CD4-positive, alpha-beta T cell treated with Interleukin-4 for 1 hour (primary cell): ENCODE measurements around the gene ATOX1.
"Not testable (repeated sequence)": the region's sequence is repeated elsewhere in the genome, so short reads cannot be mapped to it uniquely, and the experiment has no call there.

ENCODE experiments used
- DNase-seq, 2 donors: peaks; one replicate each; pipeline ENCODE4 v3.0.0-alpha.2; 2020 to 2022

ATOX1 gene

GRCh38 chr5:151733358-151734063 is 24.9 kb downstream of the ATOX1 start:
- DNase-seq = no peak

- no peak for DNase-seq
These were observed 28.1 kb downstream of the ATOX1 start for GRCh38 chr5:151730381-151730780.

GRCh38 chr5:151729597-151729996 is 28.8 kb downstream of the ATOX1 start:
- DNase-seq = not testable (repeated sequence)

- DNase-seq = no peak
These were observed 34.1 kb downstream of the ATOX1 start for GRCh38 chr5:151724360-151724759.

- no peak for DNase-seq
These were observed 35.9 kb downstream of the ATOX1 start for GRCh38 chr5:151722546-151722945.

- DNase-seq = no peak
These were observed 36.5 kb downstream of the ATOX1 start for GRCh38 chr5:151721812-151722391.

GRCh38 chr5:151721087-151721646 is 37.3 kb downstream of the ATOX1 start:
- no peak for DNase-seq

GRCh38 chr5:151720215-151720614 is 38.2 kb downstream of the ATOX1 start:
- no peak for DNase-seq

GRCh38 chr5:151719228-151720000 is 39.0 kb downstream of the ATOX1 start:
- no peak for DNase-seq

GRCh38 chr5:151718646-151719045 is 39.8 kb downstream of the ATOX1 start:
- DNase-seq = no peak

- DNase-seq = no peak
These were observed 40.3 kb downstream of the ATOX1 start for GRCh38 chr5:151718153-151718552.

GRCh38 chr5:151717416-151717815 is 41.0 kb downstream of the ATOX1 start:
- no peak for DNase-seq

GRCh38 chr5:151709109-151709735 is 49.2 kb downstream of the ATOX1 start:
- no peak for DNase-seq

GRCh38 chr5:151708126-151708525 is 50.3 kb downstream of the ATOX1 start:
- no peak for DNase-seq

GRCh38 chr5:151707567-151707966 is 50.9 kb downstream of the ATOX1 start:
- no peak for DNase-seq

GRCh38 chr5:151706906-151707305 is 51.5 kb downstream of the ATOX1 start:
- no peak for DNase-seq

- no peak for DNase-seq
These were observed 54.7 kb downstream of the ATOX1 start for GRCh38 chr5:151703780-151704179.

GRCh38 chr5:151703227-151703626 is 55.2 kb downstream of the ATOX1 start:
- no peak for DNase-seq

GRCh38 chr5:151700820-151701219 is 57.6 kb downstream of the ATOX1 start:
- DNase-seq = no peak

- no peak for DNase-seq
These were observed 58.1 kb downstream of the ATOX1 start for GRCh38 chr5:151700296-151700695.

GRCh38 chr5:151699071-151699901 is 59.1 kb downstream of the ATOX1 start:
- DNase-seq = no peak

- DNase-seq = not testable (repeated sequence)
These were observed 60.4 kb downstream of the ATOX1 start for GRCh38 chr5:151698081-151698480.
